Activated T-cell treated with anti-CD3 and anti-CD28 coated beads for 1 hour (primary cell): Measurements from ENCODE around the gene FAR1.
"Not testable (repeated sequence)": the region's sequence is repeated elsewhere in the genome, so short reads cannot be mapped to it uniquely, and the experiment has no call there.

ENCODE experiments used
- DNase-seq: peaks from one replicate; pipeline ENCODE4 v3.0.0-alpha.2; 2020; ENCODE audit warnings: low read depth

FAR1 gene

GRCh38 chr11:13705710-13706109 is 37.2 kb downstream of the FAR1 start:
- no peak for DNase-seq

GRCh38 chr11:13713982-13714381 is 45.5 kb downstream of the FAR1 start:
- no peak for DNase-seq

- no peak for DNase-seq
Measured at GRCh38 chr11:13717331-13717730, 48.9 kb downstream of the FAR1 start.

- DNase-seq = no peak
Measured at GRCh38 chr11:13718394-13718793, 49.9 kb downstream of the FAR1 start.

GRCh38 chr11:13720940-13721339 is 52.5 kb downstream of the FAR1 start:
- no peak for DNase-seq

- DNase-seq = no peak
Measured at GRCh38 chr11:13721760-13722159, 53.3 kb downstream of the FAR1 start.

GRCh38 chr11:13726456-13726855 is 58.0 kb downstream of the FAR1 start:
- DNase-seq = no peak

GRCh38 chr11:13728076-13728475 is 59.6 kb downstream of the FAR1 start:
- no peak for DNase-seq

- no peak for DNase-seq
Measured at GRCh38 chr11:13734530-13734929, 66.1 kb downstream of the FAR1 start.

GRCh38 chr11:13745165-13745564 is 76.7 kb downstream of the FAR1 start:
- DNase-seq = no peak

- not testable (repeated sequence) for DNase-seq
Measured at GRCh38 chr11:13753316-13753715, 84.8 kb downstream of the FAR1 start.

- no peak for DNase-seq
Measured at GRCh38 chr11:13759050-13759449, 90.6 kb downstream of the FAR1 start.

GRCh38 chr11:13760115-13760514 is 91.6 kb downstream of the FAR1 start:
- no peak for DNase-seq

GRCh38 chr11:13761250-13761649 is 92.8 kb downstream of the FAR1 start:
- DNase-seq = no peak

GRCh38 chr11:13761716-13762115 is 93.2 kb downstream of the FAR1 start:
- no peak for DNase-seq

- DNase-seq = no peak
Measured at GRCh38 chr11:13762718-13763117, 94.2 kb downstream of the FAR1 start.

GRCh38 chr11:13763341-13763740 is 94.9 kb downstream of the FAR1 start:
- no peak for DNase-seq

GRCh38 chr11:13765886-13766285 is 97.4 kb downstream of the FAR1 start:
- no peak for DNase-seq

- DNase-seq = no peak
Measured at GRCh38 chr11:13767471-13767870, 99.0 kb downstream of the FAR1 start.

GRCh38 chr11:13769188-13769587 is 100.7 kb downstream of the FAR1 start:
- no peak for DNase-seq

- no peak for DNase-seq
Measured at GRCh38 chr11:13771151-13771550, 102.7 kb downstream of the FAR1 start.

- DNase-seq = no peak
Measured at GRCh38 chr11:13772223-13773046, 104.0 kb downstream of the FAR1 start.

- no peak for DNase-seq
Measured at GRCh38 chr11:13775471-13775870, 107.0 kb downstream of the FAR1 start.

GRCh38 chr11:13776134-13776815 is 107.8 kb downstream of the FAR1 start:
- DNase-seq = peak; percentile 38
